ENCODE measurements around the gene MAFG.

MAFG gene

GRCh38 chr17:81927653-81928543 is at the start of gene MAFG:
Gene MAFG (minus strand): TSS chr17:81927735. CDS start chr17:81923185, 4,550 bp downstream.
- peak; percentile 80 for DNase-seq

- no peak for DNase-seq
These were observed 49.0 kb upstream of the MAFG start for GRCh38 chr17:81976332-81977210.

GRCh38 chr17:81973432-81973831 is 45.9 kb upstream of the MAFG start:
- DNase-seq = no peak

- no peak for DNase-seq
These were observed 41.6 kb upstream of the MAFG start for GRCh38 chr17:81968850-81969812.

- no peak for DNase-seq
These were observed 40.8 kb upstream of the MAFG start for GRCh38 chr17:81968396-81968745.

- DNase-seq = no peak
These were observed 40.2 kb upstream of the MAFG start for GRCh38 chr17:81967533-81968395.

- DNase-seq = no peak
These were observed 39.7 kb upstream of the MAFG start for GRCh38 chr17:81967244-81967532.

- DNase-seq = no peak
These were observed 39.1 kb upstream of the MAFG start for GRCh38 chr17:81966343-81967243.

GRCh38 chr17:81964081-81964849 is 36.7 kb upstream of the MAFG start:
- DNase-seq = no peak

- no peak for DNase-seq
These were observed 35.2 kb upstream of the MAFG start for GRCh38 chr17:81962499-81963441.

GRCh38 chr17:81961521-81962498 is 34.3 kb upstream of the MAFG start:
- DNase-seq = no peak

GRCh38 chr17:81961087-81961511 is 33.6 kb upstream of the MAFG start, which contains the start of gene NOTUM:
Gene NOTUM (minus strand): TSS chr17:81961187. CDS start chr17:81960909, 278 bp downstream.
- no peak for DNase-seq

- no peak for DNase-seq
These were observed 32.8 kb upstream of the MAFG start for GRCh38 chr17:81960130-81960958.

GRCh38 chr17:81959362-81960129 is 32.0 kb upstream of the MAFG start:
- DNase-seq = no peak

GRCh38 chr17:81958633-81959342 is 31.3 kb upstream of the MAFG start:
- no peak for DNase-seq
